Caco-2 (cell line): ENCODE data around the gene TAGAP. TPM values are rescaled to one million over a fixed set of nuclear protein-coding genes. Genes with fewer than 3 reads are reported as not detected.

ENCODE experiments used
- BruUV-seq: library from RNA; stranded (reverse); fragments of 400-500 nt; replicated peaks from 2 replicates; lab custom pipeline; 2021; lab: Mats Ljungman, UMichigan
- CTCF ChIA-PET: fragments of 300-600 bp; sonication (Branson Sonifier 250); formaldehyde crosslinking; loops from one replicate; lab custom pipeline; 2022; ENCODE audit warnings: antibody characterized with exemption; lab: Charles Lee
- POLR2A ChIA-PET: fragments of 300-600 bp; sonication (Branson Sonifier 250); formaldehyde crosslinking; loops from one replicate; lab custom pipeline; 2022; ENCODE audit warnings: antibody characterized with exemption; lab: Charles Lee
- DNase-seq, 2 experiments: peaks; one replicate each; pipeline versions ENCODE4 v3.0.0 to v3.0.0-alpha.2; 2020 to 2022
- H3K27me3 ChIP-seq: replicated peaks from 2 replicates; pipeline ENCODE4 v1.6.0; 2011; ENCODE audit warnings: low read length; ENCODE audit not compliant: control insufficient read depth, insufficient read depth
- H3K36me3 ChIP-seq: 2 replicates; pipeline ENCODE4 v1.5.1; 2011; ENCODE audit warnings: low read length; ENCODE audit not compliant: control insufficient read depth, insufficient read depth
- H3K4me1 ChIP-seq: fragments of 250-450 bp; sonication (Bioruptor Pico); 2 replicates; pipeline ENCODE4 v1.5.1; 2020; ENCODE audit warnings: mild to moderate bottlenecking
- H3K4me3 ChIP-seq: 2 replicates; pipeline ENCODE4 v1.5.1; 2011; ENCODE audit warnings: low read depth, mild to moderate bottlenecking, control low read depth, low read length
- H3K9me3 ChIP-seq: fragments of 250-450 bp; sonication (Bioruptor Pico); 2 replicates; pipeline ENCODE4 v1.5.1; 2020; ENCODE audit warnings: mild to moderate bottlenecking, moderate library complexity
- H3K27ac Mint-ChIP-seq: one replicate; pipeline ENCODE4 v1.8.0; 2022; ENCODE audit warnings: mixed read lengths; ENCODE audit not compliant: unreplicated experiment
- H3K27me3 Mint-ChIP-seq: one replicate; pipeline ENCODE4 v1.8.0; 2022; ENCODE audit warnings: mixed read lengths; ENCODE audit not compliant: insufficient read depth, unreplicated experiment
- H3K36me3 Mint-ChIP-seq: one replicate; pipeline ENCODE4 v1.8.0; 2022; ENCODE audit warnings: mild to moderate bottlenecking, mixed read lengths; ENCODE audit not compliant: insufficient read depth, unreplicated experiment
- H3K4me1 Mint-ChIP-seq: one replicate; pipeline ENCODE4 v1.8.0; 2022; ENCODE audit warnings: low read depth, mixed read lengths; ENCODE audit not compliant: unreplicated experiment
- H3K4me3 Mint-ChIP-seq: one replicate; pipeline ENCODE4 v1.8.0; 2022; ENCODE audit warnings: mild to moderate bottlenecking, moderate library complexity, mixed read lengths; ENCODE audit not compliant: unreplicated experiment
- H3K9me3 Mint-ChIP-seq: one replicate; pipeline ENCODE4 v1.8.0; 2022; ENCODE audit warnings: mixed read lengths; ENCODE audit not compliant: unreplicated experiment
- intact Hi-C: fragments of 100-400 bp; cut with micrococcal nuclease; formaldehyde crosslinking; loops from one replicate; pipeline ENCODE4 v1.10.0; 2022; ENCODE audit not compliant: unreplicated experiment
- total RNA-seq: library from RNA; stranded (reverse); gene quantifications from 2 replicates; pipeline ENCODE4 v1.2.3, GENCODE V29; 2022
- TF ChIP-seq, protein P1 (sequence below), 2 experiments: fragments of 200-600 bp in 1 of 2; IDR thresholded peaks; 1 replicate in 1 of 2; 2 replicates in 1 of 2; pipeline versions ENCODE4 v1.5.1 to v1.8.0; 2011 to 2022; ENCODE audit warnings: antibody characterized with exemption in 1 of 2, control low read depth in 1 of 2, inconsistent platforms in 1 of 2, low read depth in 1 of 2, low read length in 1 of 2, mild to moderate bottlenecking in 1 of 2, moderate library complexity in 1 of 2; ENCODE audit not compliant: insufficient read depth in 1 of 2, severe bottlenecking in 1 of 2, unreplicated experiment in 1 of 2

The TAGAP gene
- total RNA-seq, 1 experiment from 2014 or later, result not detected

DNA sequence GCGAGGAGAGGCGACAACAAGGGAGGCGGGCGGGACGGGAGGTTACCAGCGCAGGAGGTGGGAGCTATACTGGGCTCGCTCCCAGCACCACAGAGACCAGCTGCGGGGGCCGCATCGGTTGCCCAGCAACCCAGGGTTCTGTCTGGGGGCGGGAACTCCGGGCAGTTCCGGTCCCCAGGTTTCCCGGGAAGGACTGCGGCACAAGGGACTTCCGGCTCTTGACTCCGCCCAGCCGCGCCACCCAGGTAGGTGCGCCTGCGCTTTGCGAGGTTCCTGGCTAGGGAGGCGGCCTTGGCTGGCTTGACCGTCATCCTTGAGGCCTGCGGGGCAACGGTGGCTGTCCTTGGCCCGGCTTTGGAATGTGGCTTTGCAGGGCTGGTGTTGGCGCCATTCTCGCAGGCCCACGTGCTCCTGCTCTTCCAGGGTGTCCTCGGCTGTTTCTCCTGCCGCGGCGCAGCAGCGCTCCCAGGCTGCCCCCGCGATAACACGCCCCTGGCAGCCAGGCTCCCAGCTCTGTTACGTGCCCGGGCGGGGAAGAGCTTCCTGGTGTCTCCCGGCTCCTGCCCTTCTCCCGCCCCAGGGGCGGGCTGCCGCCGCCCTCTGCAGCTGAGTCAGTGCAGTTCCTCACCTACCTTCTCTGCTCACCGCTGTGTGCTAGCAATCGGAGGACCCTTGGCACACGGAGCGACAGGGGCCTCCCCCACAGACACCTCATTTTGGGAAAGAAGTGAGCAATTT is 45.0 kb downstream of the TAGAP start, which contains the start of gene RSPH3:
Gene RSPH3 (minus strand): TSS at position 537 of the 738 bp plus-strand sequence. CDS start 652 bp downstream, outside the sequence.
- DNase-seq, result peak; percentile 97
- H3K27ac Mint-ChIP-seq, result peak within 1 kb of the TSS; percentile 95
- intact Hi-C loops, result no loop called here
- peaks cover 11% of the 10 kb centered on the region for H3K4me1 Mint-ChIP-seq
- no peaks in the 10 kb centered on the region for H3K27me3 ChIP-seq
- TF ChIP-seq, protein P1, sequence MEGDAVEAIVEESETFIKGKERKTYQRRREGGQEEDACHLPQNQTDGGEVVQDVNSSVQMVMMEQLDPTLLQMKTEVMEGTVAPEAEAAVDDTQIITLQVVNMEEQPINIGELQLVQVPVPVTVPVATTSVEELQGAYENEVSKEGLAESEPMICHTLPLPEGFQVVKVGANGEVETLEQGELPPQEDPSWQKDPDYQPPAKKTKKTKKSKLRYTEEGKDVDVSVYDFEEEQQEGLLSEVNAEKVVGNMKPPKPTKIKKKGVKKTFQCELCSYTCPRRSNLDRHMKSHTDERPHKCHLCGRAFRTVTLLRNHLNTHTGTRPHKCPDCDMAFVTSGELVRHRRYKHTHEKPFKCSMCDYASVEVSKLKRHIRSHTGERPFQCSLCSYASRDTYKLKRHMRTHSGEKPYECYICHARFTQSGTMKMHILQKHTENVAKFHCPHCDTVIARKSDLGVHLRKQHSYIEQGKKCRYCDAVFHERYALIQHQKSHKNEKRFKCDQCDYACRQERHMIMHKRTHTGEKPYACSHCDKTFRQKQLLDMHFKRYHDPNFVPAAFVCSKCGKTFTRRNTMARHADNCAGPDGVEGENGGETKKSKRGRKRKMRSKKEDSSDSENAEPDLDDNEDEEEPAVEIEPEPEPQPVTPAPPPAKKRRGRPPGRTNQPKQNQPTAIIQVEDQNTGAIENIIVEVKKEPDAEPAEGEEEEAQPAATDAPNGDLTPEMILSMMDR (IDR thresholded peaks at IDR 0.05; ENCODE audit: insufficient read depth in 1 of 2, low read depth in 1 of 2, low read length in 1 of 2, severe bottlenecking in 1 of 2, unreplicated experiment in 1 of 2), result peak in 1 of 2 experiments; percentile 31
- H3K9me3 Mint-ChIP-seq, result no peaks in the 10 kb centered on the region
- H3K27me3 Mint-ChIP-seq, result no peaks in the 10 kb centered on the region
- ChIA-PET POLR2A (interaction anchor here (0.5 to 1.5 kb wide), 7 partner anchors 9 to 308 kb away, joined by 3 to 10 read pairs (median 4); partner anchors contain the start of gene TAGAP), CTCF (interaction anchor here (1.0 to 1.3 kb wide), 6 partner anchors 9 to 355 kb away, joined by 3 to 6 read pairs (median 5); partner anchors contain the start of gene DYNLT1)
- no peaks in the 10 kb centered on the region for H3K9me3 ChIP-seq
- H3K36me3 Mint-ChIP-seq, result peaks cover 6% of the 10 kb centered on the region
- H3K36me3 ChIP-seq, result no peaks in the 10 kb centered on the region
- H3K4me3 ChIP-seq, result peak within 1 kb of the TSS; percentile 85
- peak within 1 kb of the TSS; percentile 99 for H3K4me3 Mint-ChIP-seq
- H3K4me1 ChIP-seq, result peaks cover 5% of the 10 kb centered on the region; the same call in 1 of the 2 replicates
- no TSS peak for BruUV-seq

DNA sequence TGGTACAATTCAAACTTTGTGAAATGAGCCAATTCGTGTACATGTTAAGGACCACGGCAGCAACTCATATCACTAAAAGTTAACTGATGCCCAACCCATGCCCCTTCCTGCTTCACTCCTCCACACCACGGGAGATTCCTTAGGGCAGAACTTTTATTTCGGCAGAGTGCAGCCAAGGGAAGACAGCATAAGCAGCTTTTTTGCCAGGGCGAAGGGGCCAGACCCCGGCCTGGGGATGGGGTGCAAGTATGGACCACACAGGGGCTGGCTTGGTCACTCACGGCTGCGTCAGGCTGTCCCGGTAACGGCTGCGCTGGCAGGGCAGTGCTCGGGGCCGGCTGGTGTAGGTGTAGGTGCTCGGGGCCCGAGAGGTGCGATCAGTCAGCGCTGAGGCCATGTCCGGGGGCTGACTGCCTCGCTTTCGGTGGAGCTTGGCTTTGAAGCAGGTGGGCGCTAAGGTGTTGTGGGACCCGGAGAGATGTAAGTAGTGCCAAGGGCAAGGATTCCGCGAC is 45.6 kb downstream of the TAGAP start:
- Histone ChIP-seq H3K9me3 (no peaks in the 10 kb centered on the region), H3K36me3 (no peaks in the 10 kb centered on the region), H3K4me1 (peaks cover 5% of the 10 kb centered on the region; the same call in 1 of the 2 replicates), H3K4me3 (peak overlapping the region; percentile 85), H3K27me3 (no peaks in the 10 kb centered on the region)
- Mint-ChIP-seq H3K36me3 (peaks cover 6% of the 10 kb centered on the region), H3K27me3 (no peaks in the 10 kb centered on the region), H3K27ac (peak overlapping the region; percentile 95), H3K9me3 (no peaks in the 10 kb centered on the region), H3K4me1 (peaks cover 13% of the 10 kb centered on the region), H3K4me3 (peak overlapping the region; percentile 99)
- TF ChIP-seq, protein P1 (IDR thresholded peaks at IDR 0.05; ENCODE audit: insufficient read depth in 1 of 2, low read depth in 1 of 2, low read length in 1 of 2, severe bottlenecking in 1 of 2, unreplicated experiment in 1 of 2), result no peak
- intact Hi-C loops, result no loop called here
- no peak for DNase-seq
- ChIA-PET CTCF (interaction anchor here (1.0 to 1.2 kb wide), 2 partner anchors 106 to 295 kb away, joined by 5 to 6 read pairs; no protein-coding TSS in a partner anchor), POLR2A (interaction anchor here (0.5 to 1.1 kb wide), 2 partner anchors 46 to 280 kb away, joined by 3 to 4 read pairs; partner anchors contain the start of gene TAGAP)
- BruUV-seq, result TSS peak; percentile 39

DNA sequence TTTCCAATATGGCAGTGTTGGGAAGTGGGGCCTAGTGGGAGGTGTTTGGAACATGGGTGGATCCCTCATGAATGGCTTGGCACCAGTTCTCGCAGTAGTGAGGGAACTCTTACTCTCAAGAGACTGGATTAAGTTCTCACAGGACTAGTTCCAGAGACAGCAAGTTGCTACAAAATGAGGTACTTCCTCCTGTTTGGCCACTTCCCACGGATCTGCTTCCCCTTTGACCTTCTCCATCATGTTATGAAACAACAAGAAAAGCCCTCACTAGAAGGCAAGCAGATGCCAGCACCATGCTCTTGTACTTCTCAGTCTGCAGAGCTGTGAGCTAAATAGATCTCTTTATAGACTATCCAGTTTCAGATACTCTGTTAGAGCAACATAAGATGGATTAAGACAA is 47.9 kb downstream of the TAGAP start:
- Mint-ChIP-seq H3K9me3 (no peaks in the 10 kb centered on the region), H3K4me1 (peaks cover 6% of the 10 kb centered on the region), H3K27ac (no peak overlapping the region), H3K27me3 (no peaks in the 10 kb centered on the region), H3K36me3 (peaks cover 6% of the 10 kb centered on the region), H3K4me3 (no peak overlapping the region)
- CTCF ChIA-PET, result no interaction called here
- TF ChIP-seq, protein P1 (IDR thresholded peaks at IDR 0.05; ENCODE audit: insufficient read depth in 1 of 2, low read depth in 1 of 2, low read length in 1 of 2, severe bottlenecking in 1 of 2, unreplicated experiment in 1 of 2), result no peak
- no peak overlapping the region for H3K4me3 ChIP-seq
- H3K36me3 ChIP-seq, result no peaks in the 10 kb centered on the region
- intact Hi-C loops, result no loop called here
- H3K27me3 ChIP-seq, result no peaks in the 10 kb centered on the region
- DNase-seq, result no peak
- H3K4me1 ChIP-seq, result peaks cover 5% of the 10 kb centered on the region; the same call in 1 of the 2 replicates
- no peaks in the 10 kb centered on the region for H3K9me3 ChIP-seq
- no TSS peak for BruUV-seq
- POLR2A ChIA-PET, result no interaction called here
